ENCODE data around the gene OSGEP. TPM values are rescaled to one million over a fixed set of nuclear protein-coding genes. Genes with fewer than 3 reads are reported as not detected.

The OSGEP gene
- total RNA-seq, 1 experiment from 2014 or later = 50.8 TPM

- Histone ChIP-seq H3K79me1 (ENCODE audit: insufficient read depth, low read depth, low read length, poor library complexity, severe bottlenecking) (peaks cover 6% of the 10 kb centered on the region), H3K23me2 (ENCODE audit: insufficient read length, low read depth, low read length, poor library complexity, severe bottlenecking) (no peaks in the 10 kb centered on the region), H3K23ac (ENCODE audit: insufficient read length, low read depth, low read length) (no peak overlapping the region), H2BK5ac (ENCODE audit: insufficient read length, low read length) (no peak overlapping the region), H3K79me2 (ENCODE audit: insufficient read depth, low read length) (peaks cover under 1% of the 10 kb centered on the region; the same call in 1 of the 2 replicates), H3K4ac (ENCODE audit: low read depth, low read length) (no peak overlapping the region), H2BK15ac (ENCODE audit: low read depth, low read length) (no peak overlapping the region), H3K18ac (ENCODE audit: insufficient read length, low read depth, low read length) (no peak overlapping the region), H4K91ac (ENCODE audit: insufficient read length, low read depth, low read length) (no peak overlapping the region), H3K56ac (ENCODE audit: insufficient read length, low read depth, low read length) (no peak overlapping the region), H2BK120ac (ENCODE audit: low read depth, low read length, poor library complexity, severe bottlenecking) (no peak overlapping the region), H3K4me1 (ENCODE audit: insufficient read depth, low read length) (peaks cover 2% of the 10 kb centered on the region; the same call in 1 of the 2 replicates), H2BK20ac (ENCODE audit: low read depth, low read length, poor library complexity, severe bottlenecking) (no peak overlapping the region), H3K9me3 (ENCODE audit: control insufficient read depth, low read depth, low read length) (no peaks in the 10 kb centered on the region), H2BK12ac (ENCODE audit: insufficient read length, low read depth, low read length) (no peak overlapping the region), H3K27me3 (ENCODE audit: insufficient read depth, low read length) (no peaks in the 10 kb centered on the region), H3K27ac (ENCODE audit: insufficient read length, low read depth, low read length) (no peak overlapping the region), H3T11ph (ENCODE audit: low read length) (no peak overlapping the region), H2AFZ (ENCODE audit: low read length) (no peak overlapping the region), H4K20me1 (ENCODE audit: control insufficient read depth, insufficient read depth, insufficient read length) (no peaks in the 10 kb centered on the region), H4K8ac (replicated peaks; ENCODE audit: insufficient read length, low read depth, low read length) (no peak overlapping the region), H3K9ac (ENCODE audit: extremely low read depth, insufficient read length, low read length) (no peak overlapping the region), H2AK5ac (ENCODE audit: insufficient read length, low read length) (no peak overlapping the region), H3K4me2 (ENCODE audit: insufficient read depth, insufficient read length, low read length) (no peak overlapping the region), H4K5ac (ENCODE audit: insufficient read length, low read depth, low read length) (no peak overlapping the region), H3K14ac (ENCODE audit: insufficient read depth, low read length) (no peak overlapping the region)
- Mint-ChIP-seq H3K36me3 (ENCODE audit: insufficient read depth in 1 of 3, low read depth in 3 of 3) (peaks cover 45 to 65% (median 64%) of the 10 kb centered on the region in 3 experiments; a peak in 6 of 7 replicates), H3K4me3 (no peak overlapping the region), H3K9me3 (no peaks in the 10 kb centered on the region), H3K4me1 (peaks cover 8 to 9% of the 10 kb centered on the region in 2 experiments), H3K27ac (no peak overlapping the region), H3K27me3 (ENCODE audit: low read depth) (no peaks in the 10 kb centered on the region)
- no peak for DNase-seq
- no peak for TF ChIP-seq CTCF (conservative IDR thresholded peaks at IDR 0.05)
- WGBS (ENCODE audit: extremely low coverage, insufficient read length, low lambda C conversion rate) = no CpG with 5 or more reads among the region's 5 CpGs
These were observed 22.2 kb upstream of the OSGEP start for GRCh38 chr14:20476776-20477175.
